Measurements from ENCODE around the gene MRM2.

The MRM2 gene

DNA sequence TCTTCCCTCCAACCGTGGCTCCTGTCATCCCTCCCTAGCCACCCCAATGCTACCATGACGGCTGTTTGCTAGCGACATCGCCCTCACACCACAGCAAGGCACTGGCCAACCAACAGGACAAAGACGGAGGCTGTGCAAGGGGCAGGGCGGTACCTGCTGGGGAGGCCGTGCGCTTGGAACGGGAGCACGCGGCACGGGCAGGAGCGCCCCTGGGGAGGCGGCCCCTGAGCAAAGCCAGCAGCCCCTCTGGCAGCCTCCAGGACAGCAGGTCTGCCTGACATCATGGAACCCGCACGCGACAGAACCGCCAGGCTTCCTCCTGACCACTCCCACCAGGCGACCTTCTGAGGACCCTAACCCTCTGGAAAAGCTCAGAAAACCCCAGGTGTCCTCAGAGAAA, 22.0 kb downstream of the MRM2 start:
- no peak for DNase-seq

DNA sequence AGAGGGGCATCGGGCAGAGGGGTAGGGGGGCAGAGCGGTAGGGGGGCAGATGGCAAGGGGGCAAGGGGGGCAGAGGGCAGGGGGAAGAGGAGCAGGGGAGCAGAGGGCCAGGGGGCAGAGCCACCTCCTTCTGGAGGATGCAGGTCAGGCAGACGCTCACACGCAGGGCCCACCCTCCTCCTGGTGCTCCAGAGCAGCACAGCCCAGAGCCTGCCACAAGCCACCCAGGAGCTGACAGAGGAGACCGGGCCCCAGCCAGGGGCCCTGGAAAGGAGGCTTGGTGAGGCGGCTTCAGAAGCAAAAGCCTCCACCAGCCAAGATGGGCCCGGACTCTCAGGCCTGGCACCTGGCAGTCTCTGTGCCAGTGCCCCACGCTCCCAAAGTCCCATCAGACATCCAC, 22.4 kb downstream of the MRM2 start:
- DNase-seq: no peak

DNA sequence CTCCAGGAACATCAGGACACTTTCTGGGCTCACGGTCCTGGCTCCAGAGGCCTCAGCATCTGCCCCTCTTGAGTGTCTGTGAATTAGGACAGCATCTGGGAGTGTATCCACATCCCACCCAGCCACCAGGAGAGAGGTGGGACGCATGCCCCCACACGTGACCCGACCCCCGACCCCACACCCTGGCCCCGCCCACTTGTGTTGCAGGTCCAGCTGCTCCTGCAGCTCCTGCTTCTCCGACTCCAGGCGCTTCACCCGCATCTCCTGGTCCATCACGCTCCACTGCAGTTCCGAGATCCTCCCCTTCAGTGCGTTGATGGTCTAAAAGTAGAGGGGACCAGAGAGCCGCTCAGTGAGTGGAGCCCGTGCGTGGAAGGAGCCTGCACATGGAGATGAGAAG, 22.9 kb downstream of the MRM2 start:
- DNase-seq: no peak

DNA sequence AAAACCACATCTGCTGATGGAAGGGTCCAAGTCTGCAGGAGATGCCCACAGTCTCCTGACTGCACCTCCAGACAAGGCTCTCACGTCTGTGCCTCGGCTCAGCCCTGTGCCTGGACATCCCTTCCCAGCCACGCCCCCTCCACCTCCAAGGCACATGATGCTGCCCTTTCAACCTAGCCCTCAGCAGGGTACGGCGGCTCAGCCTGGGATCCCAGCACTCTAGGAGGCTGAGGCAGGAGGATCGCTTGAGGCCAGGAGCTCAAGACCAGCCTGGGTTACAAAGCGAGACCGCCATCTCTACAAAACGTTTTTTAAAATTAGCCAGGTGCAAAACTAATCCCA, 23.6 kb downstream of the MRM2 start:
- no peak for DNase-seq

DNA sequence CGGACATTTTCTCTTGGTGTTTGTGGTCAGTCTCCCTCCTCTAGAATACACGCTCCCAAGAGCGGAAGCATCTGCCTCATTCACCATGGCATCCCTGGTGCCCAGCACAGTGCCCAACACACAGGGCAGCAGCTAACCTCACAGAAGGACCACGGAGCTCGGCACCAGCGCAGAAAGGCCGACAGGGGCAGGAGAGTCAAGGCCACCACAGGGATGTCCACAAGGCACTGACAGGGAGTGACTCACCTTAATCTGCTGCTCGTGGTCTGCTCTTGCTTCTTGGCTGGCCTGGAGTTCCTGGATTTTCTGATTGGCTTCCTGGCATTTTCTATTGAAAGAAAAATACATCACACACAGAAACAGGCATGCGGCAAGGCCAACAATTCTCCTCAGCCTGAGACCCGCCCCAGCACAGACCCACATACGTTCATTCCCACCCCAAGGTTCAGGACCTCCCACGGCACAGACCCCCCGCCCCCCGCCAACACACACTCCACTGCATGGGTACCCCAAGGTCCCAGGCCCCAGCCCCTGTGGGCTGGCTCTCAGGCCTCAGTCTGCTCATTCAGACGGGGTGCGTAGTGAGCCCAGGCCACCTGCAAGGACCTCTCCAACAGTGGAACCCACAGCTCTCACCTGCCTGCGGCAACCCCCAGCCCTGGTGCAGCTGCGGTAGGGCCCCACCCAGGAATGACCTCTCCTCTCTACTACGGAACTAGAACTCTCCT, 24.1 kb downstream of the MRM2 start:
- no peak for DNase-seq

DNA sequence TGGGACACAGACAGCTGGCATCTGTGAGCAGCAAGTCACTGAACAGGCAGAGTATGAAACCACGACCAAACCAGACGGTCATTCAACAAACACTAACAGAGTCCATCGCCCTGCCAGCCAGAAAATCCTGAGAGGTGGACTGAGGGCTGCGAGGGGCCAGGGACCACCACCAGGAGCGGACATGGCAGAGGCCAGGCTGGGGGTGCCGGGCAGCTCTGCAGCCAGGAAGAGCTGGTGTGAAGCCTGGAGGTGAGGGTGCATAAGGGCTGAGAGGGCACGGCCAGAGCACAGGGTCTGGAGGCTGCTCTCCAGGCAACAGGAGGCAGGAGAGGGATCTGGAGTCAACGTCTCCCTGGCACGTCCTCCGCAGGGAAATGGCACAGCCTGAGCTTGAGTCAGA, 24.8 kb downstream of the MRM2 start:
- DNase-seq: no peak

DNA sequence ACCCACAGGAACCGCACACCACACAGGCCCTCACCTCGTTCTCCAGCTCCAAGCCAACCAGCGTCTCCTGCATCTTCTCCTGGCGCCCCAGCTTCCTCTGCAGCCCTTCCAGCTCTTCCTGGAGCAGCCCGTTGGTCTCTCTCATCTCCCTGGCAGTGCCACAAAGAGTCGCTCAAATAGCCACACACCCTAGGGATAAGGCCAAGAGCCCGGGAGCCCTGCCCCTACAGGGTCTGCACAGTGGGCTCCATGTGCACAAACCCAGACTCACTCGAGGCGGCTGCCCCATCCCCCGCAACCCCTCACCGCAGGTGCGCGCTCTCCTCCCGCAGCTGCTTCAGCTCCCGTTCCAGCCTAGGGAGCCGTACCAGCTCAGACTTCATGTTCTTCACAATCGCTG, 26.2 kb downstream of the MRM2 start:
- no peak for DNase-seq

DNA sequence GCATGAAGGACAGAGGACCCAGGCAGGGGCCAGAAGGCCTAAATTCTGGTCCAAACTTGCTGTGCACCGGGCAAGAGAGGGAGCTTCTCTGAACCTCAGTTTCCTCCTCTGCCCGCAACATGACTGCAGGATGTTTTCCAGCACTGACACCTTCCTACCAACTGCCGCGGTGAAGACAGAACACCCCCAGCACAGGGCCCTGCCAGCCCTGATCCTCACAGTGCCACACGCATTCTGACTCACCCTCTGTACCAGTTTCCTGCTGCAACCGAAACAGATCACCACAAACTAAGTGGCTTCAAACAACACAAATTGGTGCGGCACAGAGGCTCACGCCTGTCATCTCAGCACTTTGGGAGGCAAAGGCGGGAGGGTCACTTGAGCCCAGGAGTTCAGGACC, 27.4 kb downstream of the MRM2 start:
- DNase-seq: no peak

DNA sequence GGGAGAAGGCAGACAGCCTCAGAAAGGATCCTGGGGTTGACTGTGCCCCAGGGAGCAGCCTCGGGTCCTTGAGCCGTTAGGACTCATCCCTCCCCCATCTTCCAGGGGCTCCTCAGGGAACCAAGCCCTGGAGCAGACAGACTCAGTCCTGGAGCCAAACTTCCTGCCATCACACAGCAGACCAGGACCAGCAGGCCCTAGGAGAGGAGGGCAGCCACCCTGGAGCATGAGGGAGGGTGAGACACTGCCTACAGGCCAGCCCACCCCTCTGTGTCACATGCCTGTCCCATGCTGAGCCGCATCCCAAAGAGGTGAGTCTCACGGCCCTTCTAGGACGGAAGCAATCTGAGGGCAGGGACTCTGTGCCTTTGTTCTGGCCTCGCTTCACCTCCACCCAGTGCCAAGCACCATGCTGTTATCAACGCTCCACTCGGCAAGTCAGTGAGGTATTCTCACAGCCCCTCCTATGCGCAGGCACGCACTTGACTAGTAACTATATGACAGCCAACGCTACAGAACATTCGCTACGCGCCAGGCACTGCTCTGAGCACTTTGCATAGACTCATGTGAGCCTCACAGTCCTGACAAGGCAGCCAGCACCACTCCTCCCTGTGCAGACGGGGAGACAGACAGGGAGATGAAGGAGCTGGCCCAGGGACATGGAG, 28.3 kb downstream of the MRM2 start:
- no peak for DNase-seq

DNA sequence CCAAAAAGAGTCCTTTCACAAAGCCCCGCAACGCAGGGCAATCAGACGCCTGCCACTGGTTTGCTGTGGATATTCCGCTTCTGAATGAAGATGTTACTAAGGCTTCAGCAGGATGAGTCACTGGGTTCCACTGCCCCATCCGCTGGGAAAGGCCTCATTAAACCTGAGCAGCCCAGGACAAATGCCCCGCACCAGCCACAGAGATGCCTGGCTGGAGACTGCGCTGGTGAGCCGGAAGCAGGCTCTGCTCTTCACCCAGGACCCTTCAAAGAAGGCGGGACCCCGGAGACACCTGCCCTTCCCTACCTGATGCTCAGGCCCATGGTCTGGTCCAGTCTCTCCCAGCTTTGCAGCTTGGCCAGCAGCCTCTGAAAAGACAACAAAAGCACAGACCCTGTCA, 29.1 kb downstream of the MRM2 start:
- DNase-seq: no peak

DNA sequence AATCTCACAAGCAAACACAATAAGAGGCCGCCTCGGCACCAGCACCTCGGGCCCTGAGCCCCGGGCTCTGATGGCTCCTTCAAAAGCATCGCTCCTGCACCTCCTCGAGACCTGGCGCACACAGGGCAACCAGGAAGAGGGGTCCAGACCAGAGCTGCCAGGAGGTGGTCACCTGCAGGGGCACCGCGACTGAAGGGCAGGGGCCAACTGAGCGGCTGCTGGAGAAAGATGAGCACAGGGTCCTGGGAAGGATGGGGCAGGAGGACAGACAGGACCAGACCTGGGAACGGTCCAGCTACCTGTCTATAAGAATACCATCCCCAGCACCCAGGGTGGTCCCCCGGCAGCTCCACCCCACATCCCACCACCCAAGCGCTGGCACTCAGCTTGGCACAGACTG, 30.1 kb downstream of the MRM2 start:
- no peak for DNase-seq

DNA sequence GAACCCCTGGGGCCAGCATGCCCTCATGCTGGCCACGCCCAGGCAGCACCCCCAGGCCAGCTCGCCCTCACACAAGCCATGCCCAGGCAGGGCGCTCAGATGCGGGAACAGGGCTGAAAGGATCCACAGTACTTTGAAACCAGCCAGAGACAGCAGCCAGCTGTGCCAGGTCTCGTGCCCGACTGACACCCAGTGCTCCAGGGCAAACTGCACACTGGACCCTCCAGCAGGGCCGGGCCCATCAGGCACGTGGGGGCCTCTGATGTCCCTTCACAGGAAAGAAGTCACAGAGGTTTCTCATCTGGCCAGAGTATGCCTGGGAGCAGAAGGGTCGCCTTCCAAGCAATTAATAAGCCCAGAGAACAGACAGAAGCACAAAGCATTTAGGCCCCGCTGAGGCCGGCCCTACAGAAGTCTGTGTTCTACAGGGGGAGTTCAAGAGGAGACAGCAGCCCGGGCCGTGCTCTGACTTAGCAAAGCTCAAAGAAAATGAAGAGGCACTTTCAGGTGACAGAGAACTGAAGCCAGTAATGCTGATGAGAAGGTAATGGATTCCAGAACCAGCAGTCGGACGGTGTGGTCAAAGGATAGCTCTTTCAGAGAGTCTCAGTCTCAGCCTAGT, 30.6 kb downstream of the MRM2 start:
- no peak for DNase-seq

DNA sequence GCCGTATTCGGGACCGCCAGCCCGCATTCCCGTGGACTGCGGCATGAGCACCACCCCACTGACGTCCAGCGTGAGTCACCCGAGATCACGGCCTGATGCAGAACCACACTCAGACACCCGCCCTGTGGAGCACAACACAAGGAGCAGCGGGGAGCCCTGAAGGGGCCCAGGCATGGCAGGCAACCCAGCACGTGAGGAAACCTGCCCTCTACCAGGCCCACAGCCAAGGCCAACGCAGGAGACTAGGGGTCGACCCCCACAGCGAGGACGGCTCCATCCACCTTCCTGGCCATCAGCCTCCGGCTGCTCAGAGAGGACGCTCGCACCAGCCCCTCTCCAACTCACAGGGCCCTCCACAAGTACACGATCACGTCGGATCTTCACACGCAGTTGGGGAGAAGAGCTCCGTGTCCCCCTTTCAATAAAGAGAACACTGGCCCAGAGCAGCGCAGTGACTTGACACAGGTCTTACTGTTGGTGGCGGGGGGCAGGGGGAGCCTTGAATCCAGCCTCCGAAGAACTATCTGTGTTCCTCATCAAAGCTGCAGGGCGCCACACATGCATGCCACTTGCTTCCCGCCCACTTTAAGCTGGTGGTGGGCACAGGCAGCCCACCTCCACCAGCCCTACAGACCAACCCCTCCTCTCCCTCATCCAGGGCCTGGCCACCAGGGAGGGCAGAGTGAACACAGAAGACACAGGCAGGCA, 31.3 kb downstream of the MRM2 start:
- DNase-seq: no peak

DNA sequence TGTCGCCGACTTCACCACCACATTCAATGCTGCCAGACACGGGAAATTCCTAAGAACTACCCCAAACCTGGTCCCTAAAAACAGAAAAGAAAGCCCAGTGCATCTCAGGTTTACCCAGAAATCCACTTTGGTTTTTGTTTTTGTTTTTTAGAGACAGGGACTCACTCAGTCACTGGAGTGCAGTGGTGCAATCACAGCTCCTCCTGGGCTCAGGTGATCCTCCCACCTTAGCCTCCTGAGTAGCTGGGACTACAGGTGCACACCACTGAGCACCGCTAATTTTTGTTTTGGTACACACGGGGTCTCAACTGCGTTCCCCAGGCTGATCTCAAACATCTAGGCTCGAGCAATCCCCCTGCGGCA, 32.1 kb downstream of the MRM2 start:
- DNase-seq: no peak

DNA sequence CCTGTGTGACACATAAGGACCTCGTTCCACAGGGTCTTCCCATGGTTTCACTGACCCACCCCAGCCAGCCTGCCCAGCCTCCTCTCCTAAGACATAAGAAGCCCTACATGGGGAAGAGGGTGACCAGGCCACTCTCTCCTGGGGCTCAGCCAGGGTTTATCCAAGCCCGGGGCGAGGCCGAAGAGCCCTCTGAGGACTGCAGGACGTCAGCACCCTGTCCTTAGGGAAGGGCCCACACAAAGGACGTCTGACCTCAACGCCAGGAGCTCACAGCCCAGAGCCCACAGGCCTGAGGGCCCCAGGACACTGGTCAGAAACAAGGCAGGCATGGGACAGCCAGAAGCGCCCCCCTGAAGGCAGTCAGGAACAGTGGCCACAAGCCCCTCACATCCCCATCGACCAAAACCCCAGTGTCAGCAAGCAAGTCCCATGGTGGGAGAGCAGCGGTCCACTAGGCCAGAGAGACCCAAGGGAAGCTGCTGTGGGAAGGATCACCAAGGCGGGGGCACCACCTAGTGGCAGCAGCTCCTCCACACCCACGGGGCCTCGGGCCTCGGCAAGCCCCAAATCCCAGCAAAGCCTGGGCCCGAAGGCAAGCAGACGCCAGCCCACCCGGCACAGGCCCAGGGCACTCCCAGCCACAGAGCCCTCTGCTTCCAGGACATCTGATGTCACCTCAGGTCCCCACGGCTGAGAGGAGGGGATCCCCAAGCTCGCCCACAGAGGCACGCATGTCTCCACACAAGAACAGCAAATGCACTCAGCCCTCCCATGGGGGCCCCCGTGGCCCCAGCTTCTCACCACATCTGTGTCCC, 32.7 kb downstream of the MRM2 start:
- peak; percentile 26 for DNase-seq

DNA sequence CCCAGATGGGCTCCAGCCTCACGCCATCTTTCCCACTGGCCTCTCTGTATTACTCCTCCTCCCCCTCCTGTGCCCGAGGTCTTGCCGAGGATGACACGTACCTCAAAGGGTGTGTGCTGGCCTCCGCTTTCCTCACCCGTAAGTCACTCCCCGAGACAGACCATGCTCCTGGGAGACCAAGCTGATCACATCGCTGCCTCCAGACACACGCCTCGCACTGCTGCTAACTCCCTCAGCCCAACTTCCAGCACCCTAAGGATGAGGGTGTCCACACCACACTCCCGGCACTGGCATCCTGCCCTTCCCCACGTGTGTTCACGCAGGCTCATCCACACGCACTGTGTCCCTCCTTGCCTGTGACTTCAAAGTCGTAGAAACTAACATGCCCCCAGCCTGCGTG, 33.3 kb downstream of the MRM2 start:
- no peak for DNase-seq

DNA sequence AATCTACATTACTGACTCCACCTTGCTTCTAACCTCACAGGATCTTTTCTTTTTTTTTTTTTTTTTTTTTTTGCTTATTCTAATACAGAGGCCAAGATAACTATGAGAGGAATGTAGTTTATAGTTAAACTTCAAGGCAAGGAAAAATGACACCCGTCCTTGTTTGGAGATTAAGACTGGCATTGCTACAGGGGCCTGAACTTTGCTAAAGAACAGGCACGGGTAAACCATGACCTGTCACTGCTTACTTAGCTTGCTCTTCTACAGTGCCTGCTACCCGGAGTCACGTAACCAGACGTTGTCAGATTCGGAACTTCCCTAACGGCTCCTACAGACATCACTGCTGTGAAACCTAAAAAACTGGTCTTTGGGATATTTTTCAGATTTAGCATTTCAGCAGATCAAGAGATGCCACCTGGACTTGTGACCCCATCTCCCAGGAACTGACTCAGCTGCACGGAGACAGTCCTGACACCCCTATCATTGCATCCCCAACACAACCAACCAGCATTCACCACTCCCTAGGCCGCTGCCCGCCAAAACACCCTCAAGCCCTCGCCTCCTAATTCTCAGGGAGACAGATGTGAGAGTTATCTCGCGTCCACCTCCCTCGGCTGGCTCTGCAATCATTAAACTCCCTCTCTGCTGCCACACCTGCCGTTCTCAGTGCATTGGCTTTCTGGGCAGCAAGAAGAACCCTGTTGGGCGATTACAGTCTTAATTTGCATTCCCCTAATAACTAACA, 36.8 kb downstream of the MRM2 start:
- no peak for DNase-seq

DNA sequence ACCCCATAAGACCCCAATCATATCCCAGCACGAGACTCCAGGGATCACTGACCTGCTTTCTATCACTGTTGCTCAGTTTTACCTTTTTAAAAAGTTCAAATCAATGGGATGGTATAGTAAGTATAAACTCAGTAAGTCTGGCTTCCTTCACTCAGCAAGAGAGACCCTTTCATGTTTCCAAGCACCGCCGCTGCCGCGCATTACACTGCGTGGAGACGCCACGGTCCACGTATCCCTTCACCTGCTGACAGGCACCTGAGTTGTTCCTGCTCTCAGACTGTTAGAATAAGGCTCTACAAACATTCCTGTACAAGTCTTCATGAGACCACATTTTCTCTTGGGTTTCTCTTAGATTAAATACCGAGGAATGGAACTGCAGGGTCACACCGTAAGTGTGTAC, 37.6 kb downstream of the MRM2 start:
- no peak for DNase-seq

DNA sequence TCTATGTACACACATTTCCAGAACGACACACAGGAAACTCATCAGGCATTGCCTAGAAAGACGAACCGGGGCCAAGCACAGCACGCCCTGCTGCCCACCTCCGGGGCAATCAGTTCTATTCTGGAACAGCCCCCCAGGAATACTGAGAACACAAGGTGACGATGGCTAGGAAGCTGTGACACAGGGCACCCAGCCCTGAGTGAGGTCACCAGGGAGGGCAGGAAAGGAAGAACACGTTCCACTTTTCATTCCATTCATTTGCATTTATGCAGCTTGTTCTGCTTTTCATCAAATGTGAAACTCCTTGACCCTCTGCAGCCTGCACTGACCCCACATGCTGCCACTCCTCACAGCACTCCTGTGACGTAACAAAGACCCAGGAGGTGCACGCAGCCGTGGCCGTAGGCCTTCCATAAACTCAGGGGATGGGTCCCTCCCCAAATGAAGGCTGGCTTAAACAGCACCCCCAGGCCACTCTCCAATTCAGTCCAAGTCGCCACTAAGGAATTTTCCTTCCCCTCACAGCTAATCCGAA, 38.2 kb downstream of the MRM2 start:
- DNase-seq: no peak

DNA sequence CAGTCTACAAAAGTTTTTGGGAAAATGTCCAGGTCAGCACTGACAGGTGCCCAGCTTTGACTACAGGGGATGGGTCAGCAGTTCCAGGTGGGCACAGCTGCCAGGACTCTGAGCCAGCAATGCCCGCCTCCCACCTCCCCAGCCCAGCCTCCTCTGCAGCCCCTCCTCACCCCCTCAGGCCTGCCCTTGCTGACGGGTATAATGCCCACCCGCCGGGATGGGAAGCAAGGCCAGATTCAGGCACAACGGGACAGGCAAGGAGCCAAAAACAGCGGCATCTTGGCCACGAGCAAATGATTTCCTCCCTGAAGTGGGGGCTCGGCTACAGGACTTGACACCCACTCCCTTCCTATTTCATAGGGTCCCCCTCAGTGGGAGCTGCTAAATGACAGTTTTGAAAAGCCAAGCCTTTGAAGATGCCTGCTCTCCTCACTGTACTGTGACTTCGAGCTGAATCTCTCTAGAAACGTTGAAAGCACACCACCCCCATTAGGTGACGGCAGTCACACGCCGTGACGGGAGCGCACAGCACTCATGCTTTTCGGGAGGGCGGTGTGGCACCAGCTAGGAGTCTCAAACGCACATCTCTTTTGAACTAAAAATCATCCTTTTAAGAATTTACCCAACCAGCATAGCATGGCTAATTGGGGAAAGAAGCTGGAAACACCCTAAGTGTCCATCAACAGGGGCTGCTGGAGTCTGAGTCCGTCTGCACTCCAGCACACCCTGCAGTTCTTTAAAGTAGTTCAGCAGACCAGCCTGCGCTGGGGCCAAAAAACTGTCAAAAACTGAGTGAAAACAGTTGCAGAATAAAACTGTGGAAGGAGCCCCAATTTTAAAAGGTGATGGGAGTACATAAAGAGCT, 38.9 kb downstream of the MRM2 start:
- DNase-seq: no peak

DNA sequence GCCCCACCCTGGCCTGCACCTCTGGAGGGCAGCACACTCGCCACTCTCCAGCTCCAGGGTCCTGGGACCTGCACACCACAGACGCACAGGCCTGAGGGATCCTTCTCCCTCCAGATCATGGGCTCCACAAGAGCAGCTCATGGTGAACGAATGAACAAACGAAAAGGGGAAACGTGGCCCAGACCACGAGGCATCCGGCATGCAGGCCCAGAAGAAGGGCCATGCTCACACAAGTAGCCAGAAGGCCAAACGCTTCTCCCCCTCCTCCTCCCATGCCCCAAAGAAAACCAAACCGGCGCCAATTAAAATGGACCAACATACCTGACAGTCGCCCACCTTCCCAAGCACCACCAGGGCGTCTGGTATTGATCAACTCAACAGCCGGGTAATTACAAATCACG, 39.6 kb downstream of the MRM2 start:
- no peak for DNase-seq

Data from HCEC 1CT (cell line).